Bone marrow (tissue), 2 donors: ENCODE data around the gene EPN1.
"Not testable (repeated sequence)": the region's sequence is repeated elsewhere in the genome, so short reads cannot be mapped to it uniquely, and the experiment has no call there.

Source experiments
- DNase-seq, 2 donors: peaks; one replicate each; lab custom pipeline; 2025; lab: John Stamatoyannopoulos, UW

Gene EPN1

GRCh38 chr19:55720214-55720746, 45.3 kb downstream of the EPN1 start:
- no peak for DNase-seq

- no peak for DNase-seq
These were observed 45.8 kb downstream of the EPN1 start for GRCh38 chr19:55720801-55721200.

- DNase-seq = no peak
These were observed 48.5 kb downstream of the EPN1 start for GRCh38 chr19:55723491-55723890.

DNA sequence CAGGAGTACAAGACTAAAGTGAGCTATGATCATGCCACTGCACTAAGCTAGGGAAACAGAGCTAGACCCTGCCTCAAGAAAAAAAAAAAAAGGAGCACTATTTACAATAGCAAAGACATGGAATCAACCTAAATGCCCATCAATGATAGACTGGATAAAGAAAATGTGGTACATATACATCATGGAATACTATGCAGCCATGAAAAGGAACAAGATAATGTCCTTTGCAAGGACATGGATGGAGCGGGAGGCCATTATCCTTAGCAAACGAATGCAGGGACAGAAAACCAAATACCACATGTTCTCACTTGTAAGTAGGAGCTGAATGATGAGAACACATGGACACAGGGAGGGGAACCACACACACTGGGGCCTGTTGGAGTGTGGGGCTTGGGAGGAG, 55.4 kb downstream of the EPN1 start:
- not testable (repeated sequence) for DNase-seq

GRCh38 chr19:55738302-55738701, 63.3 kb downstream of the EPN1 start, which contains the start of gene NLRP9:
NLRP9 (minus strand) TSS chr19:55738402; CDS start chr19:55738374, 28 bp downstream.
- no peak for DNase-seq

DNA sequence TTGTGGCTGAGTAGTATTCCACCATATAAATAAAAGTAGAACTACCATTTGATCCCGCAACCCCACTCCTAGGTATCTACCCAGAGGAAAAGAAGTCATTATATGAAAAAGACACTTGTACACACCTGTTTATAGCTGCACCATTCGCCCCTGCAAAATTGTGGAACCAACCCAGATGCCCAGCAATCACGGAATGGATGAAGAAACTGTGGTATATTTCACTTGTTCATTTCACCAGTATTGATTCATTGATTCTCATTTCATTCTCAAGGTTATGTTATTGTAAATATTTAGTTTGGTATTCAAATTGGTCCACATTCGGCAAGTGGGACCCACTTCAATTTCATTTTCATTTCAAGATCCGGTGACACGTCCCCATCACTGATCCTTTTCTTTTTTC, 75.7 kb downstream of the EPN1 start:
- no peak for DNase-seq

DNA sequence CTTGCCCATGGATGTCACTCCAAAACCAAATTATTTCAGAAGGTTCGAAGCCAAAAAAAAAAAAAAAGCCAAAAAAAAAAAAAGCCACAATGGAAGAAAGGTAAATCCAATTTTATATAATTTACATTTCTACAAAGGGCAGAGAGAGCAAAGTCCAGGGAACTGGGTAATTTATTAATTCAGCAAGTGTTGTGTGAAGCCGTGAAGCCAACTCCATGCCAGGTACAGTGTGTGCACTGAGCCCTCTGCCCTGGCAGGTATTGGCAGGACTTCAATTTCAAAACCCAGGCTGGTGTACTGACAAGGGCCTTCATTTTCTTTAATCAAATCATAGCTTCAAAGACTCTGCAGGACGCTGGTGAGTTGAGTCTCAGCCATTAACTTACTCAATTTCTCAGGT, 78.4 kb downstream of the EPN1 start:
- no peak for DNase-seq

DNA sequence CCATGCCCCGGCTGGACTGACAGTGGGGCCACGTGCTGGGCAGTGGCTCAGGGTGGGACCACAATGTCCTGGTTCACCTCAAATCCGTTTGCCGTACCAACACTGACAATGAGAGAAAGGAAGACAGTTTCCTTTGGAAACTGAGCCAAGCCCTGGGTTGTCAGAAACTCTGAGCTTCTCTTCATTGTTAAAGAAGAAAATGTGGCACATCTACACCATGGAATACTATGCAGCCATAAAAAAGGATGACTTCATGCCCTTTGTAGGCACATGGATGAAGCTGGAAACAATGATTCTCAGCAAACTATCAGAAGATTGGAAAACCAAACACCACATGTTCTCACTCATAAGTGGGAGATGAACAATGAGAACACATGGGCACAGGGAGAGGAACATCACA, 81.8 kb downstream of the EPN1 start:
- not testable (repeated sequence) for DNase-seq

DNA sequence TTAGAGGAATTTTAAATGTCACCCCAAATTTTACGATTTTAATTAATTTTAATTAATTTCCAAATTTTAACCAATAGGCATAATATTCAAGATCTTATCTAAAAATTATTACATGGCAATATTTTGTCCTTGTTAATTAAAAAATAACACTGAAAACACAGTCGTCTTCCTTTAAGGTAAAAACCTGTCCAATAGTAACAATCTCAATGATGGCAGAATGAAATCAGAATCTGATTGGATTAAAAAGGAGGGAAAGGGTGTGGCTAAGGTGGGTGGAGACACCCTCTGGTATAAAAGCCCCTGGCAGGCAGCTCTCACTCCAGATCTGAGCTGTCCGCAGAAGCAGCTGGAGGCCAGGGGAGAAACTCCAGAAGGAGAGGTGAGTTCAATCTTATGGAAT, 83.8 kb downstream of the EPN1 start, which contains the start of gene RFPL4A:
RFPL4A (plus strand) TSS at position 301 of the 400 bp plus-strand sequence. CDS start 2,704 bp downstream, outside the sequence.
- DNase-seq = not testable (repeated sequence)
